DND-41 (cell line): Measurements from ENCODE around the gene ULBP1.
A peak's percentile ranks its signal among the peaks of the same experiment; 100 is the strongest.

Experiments
- ATAC-seq: fragments of 200-7000 bp; cut with Tn5 transposase; 3 replicates; pipeline ENCODE4 v1.9.1; 2021; ENCODE audit warnings: low read depth; ENCODE audit not compliant: insufficient read depth
- DNase-seq: peaks from one replicate; pipeline ENCODE4 v3.0.0-alpha.2; 2020
- H2AFZ ChIP-seq: 2 replicates; pipeline ENCODE4 v1.6.0; 2012; ENCODE audit warnings: low read depth, low read length
- H3K27ac ChIP-seq: 2 replicates; pipeline ENCODE4 v1.5.1; 2012; ENCODE audit warnings: low read length, inconsistent platforms
- H3K27me3 ChIP-seq: fragments of 200-600 bp; sonication (generic); 2 replicates; pipeline ENCODE4 v1.6.0; 2012; ENCODE audit warnings: low read length, mild to moderate bottlenecking, inconsistent platforms; ENCODE audit not compliant: insufficient read depth, poor library complexity
- H3K36me3 ChIP-seq: 2 replicates; pipeline ENCODE4 v1.5.1; 2012; ENCODE audit warnings: low read length, inconsistent platforms; ENCODE audit not compliant: insufficient read depth
- H3K4me1 ChIP-seq: 2 replicates; pipeline ENCODE4 v1.5.1; 2012; ENCODE audit warnings: mild to moderate bottlenecking, low read length; ENCODE audit not compliant: insufficient read depth
- H3K4me2 ChIP-seq: 2 replicates; pipeline ENCODE4 v1.6.0; 2012; ENCODE audit warnings: mild to moderate bottlenecking, moderate library complexity, low read length, inconsistent platforms; ENCODE audit not compliant: insufficient read depth
- H3K4me3 ChIP-seq, 2 experiments: fragments of 200-600 bp in 1 of 2; shearing (Covaris generic) in 1 of 2; 2 replicates each; pipeline ENCODE4 v1.5.1; 2012 to 2016; ENCODE audit warnings: inconsistent platforms in 2 of 2, low read length in 2 of 2, mild to moderate bottlenecking in 2 of 2, low read depth in 1 of 2, moderate library complexity in 1 of 2
- H3K79me2 ChIP-seq: 2 replicates; pipeline ENCODE4 v1.6.0; 2012; ENCODE audit warnings: low read length, inconsistent platforms; ENCODE audit not compliant: insufficient read depth
- H3K9ac ChIP-seq: 2 replicates; pipeline ENCODE4 v1.6.0; 2012; ENCODE audit warnings: low read depth, mild to moderate bottlenecking, inconsistent platforms, low read length, moderate library complexity
- H3K9me3 ChIP-seq: 2 replicates; pipeline ENCODE4 v1.5.1; 2012; ENCODE audit warnings: low read length, moderate library complexity, mild to moderate bottlenecking, inconsistent platforms; ENCODE audit not compliant: insufficient read depth, severe bottlenecking
- H4K20me1 ChIP-seq: 2 replicates; pipeline ENCODE4 v1.6.0; 2012; ENCODE audit warnings: low read length; ENCODE audit not compliant: insufficient read depth
- EZH2 ChIP-seq: IDR thresholded peaks from 3 replicates; pipeline ENCODE4 v1.6.1; 2012; ENCODE audit warnings: borderline replicate concordance, low read depth, mild to moderate bottlenecking, moderate library complexity, low read length, inconsistent platforms; ENCODE audit not compliant: severe bottlenecking
- TF ChIP-seq, protein P1 (sequence below): IDR thresholded peaks from 2 replicates; pipeline ENCODE4 v1.5.1; 2012; ENCODE audit warnings: borderline replicate concordance, low read length, moderate library complexity, mild to moderate bottlenecking; ENCODE audit not compliant: poor library complexity, severe bottlenecking; ENCODE audit errors: extremely low read depth

Gene ULBP1

GRCh38 chr6:150004101-150004782 is 40.5 kb downstream of the ULBP1 start:
- peak overlapping the region; percentile 99 for H2AFZ ChIP-seq
- peaks cover 6% of the 10 kb centered on the region; the same call in 1 of the 2 replicates for H3K36me3 ChIP-seq
- peak overlapping the region; percentile 58 to 92 for H3K4me3 ChIP-seq
- peak overlapping the region; percentile 83 for H3K27ac ChIP-seq
- H3K9ac ChIP-seq, result peak overlapping the region; percentile 72
- H3K27me3 ChIP-seq, result no peaks in the 10 kb centered on the region
- peaks cover 5% of the 10 kb centered on the region for H3K79me2 ChIP-seq
- peaks cover 21% of the 10 kb centered on the region for H3K4me1 ChIP-seq
- no peak for DNase-seq
- H3K4me2 ChIP-seq, result peak overlapping the region; percentile 99
- no peak for TF ChIP-seq EZH2
- TF ChIP-seq, protein P1, sequence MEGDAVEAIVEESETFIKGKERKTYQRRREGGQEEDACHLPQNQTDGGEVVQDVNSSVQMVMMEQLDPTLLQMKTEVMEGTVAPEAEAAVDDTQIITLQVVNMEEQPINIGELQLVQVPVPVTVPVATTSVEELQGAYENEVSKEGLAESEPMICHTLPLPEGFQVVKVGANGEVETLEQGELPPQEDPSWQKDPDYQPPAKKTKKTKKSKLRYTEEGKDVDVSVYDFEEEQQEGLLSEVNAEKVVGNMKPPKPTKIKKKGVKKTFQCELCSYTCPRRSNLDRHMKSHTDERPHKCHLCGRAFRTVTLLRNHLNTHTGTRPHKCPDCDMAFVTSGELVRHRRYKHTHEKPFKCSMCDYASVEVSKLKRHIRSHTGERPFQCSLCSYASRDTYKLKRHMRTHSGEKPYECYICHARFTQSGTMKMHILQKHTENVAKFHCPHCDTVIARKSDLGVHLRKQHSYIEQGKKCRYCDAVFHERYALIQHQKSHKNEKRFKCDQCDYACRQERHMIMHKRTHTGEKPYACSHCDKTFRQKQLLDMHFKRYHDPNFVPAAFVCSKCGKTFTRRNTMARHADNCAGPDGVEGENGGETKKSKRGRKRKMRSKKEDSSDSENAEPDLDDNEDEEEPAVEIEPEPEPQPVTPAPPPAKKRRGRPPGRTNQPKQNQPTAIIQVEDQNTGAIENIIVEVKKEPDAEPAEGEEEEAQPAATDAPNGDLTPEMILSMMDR, result no peak
- no peaks in the 10 kb centered on the region for H3K9me3 ChIP-seq
- peak; percentile 16 for ATAC-seq
- H4K20me1 ChIP-seq, result peaks cover 12% of the 10 kb centered on the region

- peaks cover 4% of the 10 kb centered on the region for H3K27me3 ChIP-seq
- peak; percentile 96 for DNase-seq
- peak overlapping the region; percentile 58 to 92 for H3K4me3 ChIP-seq
- peak; percentile 92 for ATAC-seq
- H2AFZ ChIP-seq, result peak overlapping the region; percentile 99
- peak overlapping the region; percentile 83 for H3K27ac ChIP-seq
- peaks cover 6% of the 10 kb centered on the region for H4K20me1 ChIP-seq
- peak overlapping the region; percentile 72 for H3K9ac ChIP-seq
- peaks cover 21% of the 10 kb centered on the region for H3K4me1 ChIP-seq
- H3K79me2 ChIP-seq, result peaks cover 5% of the 10 kb centered on the region
- H3K36me3 ChIP-seq, result no peaks in the 10 kb centered on the region
- no peak for TF ChIP-seq EZH2
- TF ChIP-seq, protein P1, result peak; percentile 26
- H3K9me3 ChIP-seq, result no peaks in the 10 kb centered on the region
- peak overlapping the region; percentile 99 for H3K4me2 ChIP-seq
Measured at GRCh38 chr6:150004783-150005717, 41.3 kb downstream of the ULBP1 start.

- peak overlapping the region; percentile 99 for H3K4me2 ChIP-seq
- H2AFZ ChIP-seq, result peak overlapping the region; percentile 99
- peaks cover 7% of the 10 kb centered on the region for H3K27me3 ChIP-seq
- no peaks in the 10 kb centered on the region for H3K36me3 ChIP-seq
- no peak for TF ChIP-seq EZH2
- TF ChIP-seq, protein P1, result peak; percentile 2
- peaks cover 5% of the 10 kb centered on the region for H3K79me2 ChIP-seq
- peak overlapping the region; percentile 72 for H3K9ac ChIP-seq
- DNase-seq (no peak), ATAC-seq (no peak)
- no peaks in the 10 kb centered on the region for H3K9me3 ChIP-seq
- H4K20me1 ChIP-seq, result peaks cover 6% of the 10 kb centered on the region
- H3K4me3 ChIP-seq, result peak overlapping the region in 1 of 2 experiments; percentile 92; a peak in 2 of 4 replicates
- H3K4me1 ChIP-seq, result peaks cover 21% of the 10 kb centered on the region
- no peak overlapping the region for H3K27ac ChIP-seq
Measured at GRCh38 chr6:150005761-150006651, 42.3 kb downstream of the ULBP1 start.
